IPS DF 4.7 (cell line): ENCODE results near the gene HEYL.

Source experiments
- DNase-seq: peaks from one replicate; pipeline ENCODE4 v3.0.0-alpha.2; 2013; ENCODE audit warnings: low spot score; ENCODE audit errors: extremely low read depth

Gene HEYL

GRCh38 chr1:39666772-39667171, 27.3 kb upstream of the HEYL start:
- DNase-seq = no peak

DNA sequence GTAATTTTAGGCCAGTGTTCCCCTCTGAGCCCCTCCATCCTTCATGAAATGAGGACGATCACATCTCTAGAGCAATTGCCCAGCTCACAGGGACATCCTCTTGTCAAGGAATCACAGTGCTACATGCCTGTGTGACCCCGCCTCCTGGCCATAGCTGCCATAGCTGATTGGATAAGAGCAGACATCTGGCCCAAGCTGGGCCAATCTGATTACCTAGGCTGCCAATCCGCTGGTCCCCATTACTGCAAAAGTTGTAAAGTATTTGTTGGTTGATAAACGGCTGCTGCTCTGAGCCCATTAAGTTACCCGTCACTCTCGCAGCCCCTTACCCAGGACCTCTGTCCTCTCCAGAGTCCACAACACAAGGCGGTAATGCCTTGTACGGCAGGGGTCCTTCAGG, 24.1 kb upstream of the HEYL start:
- DNase-seq = no peak

- DNase-seq = no peak
These were observed 23.4 kb upstream of the HEYL start for GRCh38 chr1:39662861-39663260.

DNA sequence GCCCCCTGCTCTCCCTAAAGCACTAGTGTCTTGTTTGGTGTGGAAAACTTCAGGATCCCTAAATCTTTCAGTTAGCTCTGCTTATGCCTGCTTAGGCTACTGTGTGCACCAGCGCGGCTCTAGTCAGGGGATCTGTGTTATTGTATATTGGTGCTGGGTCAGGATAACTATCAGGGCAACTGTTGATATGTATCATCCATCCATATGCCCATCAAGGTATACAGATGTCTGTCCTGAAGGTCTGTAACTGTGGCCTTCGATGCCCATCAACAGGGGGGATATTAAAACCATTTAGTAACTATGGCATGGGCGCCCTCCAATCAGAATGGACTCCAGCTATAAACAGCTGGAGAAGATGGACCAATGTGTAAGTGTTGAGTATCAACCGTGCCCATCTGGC, 20.1 kb upstream of the HEYL start:
- DNase-seq = no peak

- DNase-seq = no peak
These were observed 19.7 kb upstream of the HEYL start for GRCh38 chr1:39659110-39659509.

DNA sequence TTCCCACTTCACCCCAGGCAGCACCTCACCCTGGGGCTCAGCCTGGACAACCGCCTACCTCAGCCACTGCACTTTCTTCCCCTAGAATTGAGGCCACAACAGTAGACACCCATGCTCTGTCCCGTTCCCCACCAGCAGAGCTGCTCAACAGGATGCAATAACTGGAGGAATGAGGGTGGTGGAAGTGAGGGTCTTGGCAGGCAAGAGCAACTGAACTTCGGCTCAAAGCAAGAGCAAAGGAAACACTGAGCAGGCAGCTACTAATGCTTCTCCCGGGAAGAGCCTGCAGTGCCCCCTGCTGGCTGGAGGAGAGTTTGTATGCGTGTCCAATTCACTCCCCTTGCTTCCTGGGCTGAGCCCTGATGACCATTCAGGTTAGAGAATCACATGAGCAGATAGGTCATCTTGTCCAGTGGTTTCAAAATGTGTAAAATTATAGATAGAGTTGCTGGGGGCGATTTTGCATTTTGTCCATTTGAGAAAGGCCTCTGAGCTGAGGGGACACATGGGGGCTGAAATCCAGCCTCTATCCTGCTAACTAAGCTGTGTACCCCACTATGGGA, 18.6 kb upstream of the HEYL start:
- DNase-seq = no peak

DNA sequence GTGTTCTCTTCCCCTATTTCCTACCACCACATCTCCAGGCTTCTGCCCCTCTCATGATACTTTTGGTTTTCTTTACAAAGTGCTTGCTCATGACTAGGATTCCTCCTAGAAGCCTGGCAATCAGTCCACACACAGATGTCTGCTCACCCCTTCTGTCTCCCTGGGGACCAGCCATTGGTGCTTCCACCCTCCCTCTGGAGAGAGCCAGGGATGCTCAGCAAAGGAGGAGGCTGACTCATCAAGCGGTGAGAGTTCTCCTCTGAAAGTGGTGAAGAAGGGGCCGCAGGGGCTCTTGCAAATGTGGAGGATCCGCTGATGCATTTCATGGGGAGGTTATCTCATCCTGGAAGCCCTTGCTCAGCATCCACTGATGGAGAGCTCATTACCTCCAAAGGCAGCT, 18.0 kb upstream of the HEYL start:
- DNase-seq = no peak

- no peak for DNase-seq
These were observed 16.9 kb upstream of the HEYL start for GRCh38 chr1:39656391-39656790.

DNA sequence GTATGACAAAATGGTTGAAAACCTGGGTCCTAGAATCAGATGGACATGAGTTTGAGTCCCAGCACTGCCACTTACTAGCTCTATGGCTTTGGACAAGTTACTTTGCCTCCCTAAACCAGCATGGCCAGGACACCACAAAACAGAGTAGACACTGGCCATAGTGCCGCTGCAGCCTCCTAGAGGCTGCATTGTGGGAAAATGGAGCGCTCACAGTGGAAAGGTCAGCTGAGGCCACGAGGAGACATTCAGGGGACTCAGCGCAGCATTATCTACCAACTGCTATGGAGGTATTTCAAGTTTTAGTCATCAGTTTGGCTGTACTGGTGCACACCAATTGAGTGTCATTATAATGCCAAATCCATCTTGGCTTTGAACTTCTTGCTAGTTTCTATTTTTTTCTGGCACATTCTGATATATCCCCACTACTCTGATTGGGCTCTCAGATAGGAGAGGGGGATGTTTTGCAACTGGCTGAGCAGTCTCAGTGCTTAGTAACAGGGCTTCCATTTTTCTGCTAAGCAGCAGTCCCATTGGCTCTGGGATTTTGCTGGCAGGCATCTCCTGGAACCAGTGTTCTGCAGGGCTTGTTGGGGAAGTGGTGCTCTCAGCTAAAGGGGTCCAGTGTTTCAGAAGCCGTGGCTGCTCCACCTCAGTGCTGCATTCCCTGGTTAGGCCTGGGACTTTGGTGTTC, 16.3 kb upstream of the HEYL start:
- DNase-seq = no peak

GRCh38 chr1:39654291-39654690, 14.8 kb upstream of the HEYL start:
- DNase-seq = no peak

DNA sequence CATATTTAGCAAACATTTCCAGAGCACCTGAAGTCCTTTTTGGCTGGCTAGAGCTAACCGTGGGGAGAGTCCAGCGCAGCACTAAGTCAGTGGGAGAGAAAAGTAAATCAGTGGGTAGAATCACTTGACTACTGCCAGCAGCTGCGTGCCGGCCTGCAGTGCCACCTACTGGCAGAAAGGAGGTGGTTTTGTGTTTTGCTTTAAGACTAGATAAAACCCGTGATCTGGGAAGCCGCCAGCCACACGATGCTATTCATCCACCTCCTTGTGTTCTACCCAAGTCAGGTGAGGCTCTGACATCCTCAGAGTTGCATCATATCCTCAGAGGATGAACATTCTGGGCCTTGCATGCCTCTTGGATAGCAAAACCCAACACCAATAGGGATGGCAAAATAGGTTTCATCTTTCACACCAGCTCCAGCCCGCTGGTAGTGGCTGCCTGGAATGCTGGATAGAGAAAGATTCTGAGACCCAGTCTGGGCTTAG, 14.1 kb upstream of the HEYL start:
- DNase-seq = no peak

DNA sequence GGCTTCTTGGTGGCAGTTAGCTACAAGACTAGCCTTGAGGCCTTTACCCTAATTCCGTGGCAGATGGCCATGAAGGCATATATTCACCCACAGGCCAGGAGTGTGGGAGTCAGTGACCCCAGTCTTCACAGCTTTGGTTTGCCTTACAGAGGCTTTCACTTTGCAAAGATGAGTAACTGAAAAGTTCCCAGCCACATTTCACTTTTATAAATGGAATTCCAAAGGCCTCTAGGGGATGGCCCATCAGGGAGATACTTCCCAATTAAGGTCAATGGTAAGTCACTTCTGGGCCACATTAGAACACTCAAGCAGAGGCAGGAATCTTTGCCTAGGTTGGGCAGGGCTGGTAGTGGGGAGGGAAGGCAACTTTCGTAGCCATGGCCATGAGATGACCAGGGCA, 13.1 kb upstream of the HEYL start:
- DNase-seq = no peak

DNA sequence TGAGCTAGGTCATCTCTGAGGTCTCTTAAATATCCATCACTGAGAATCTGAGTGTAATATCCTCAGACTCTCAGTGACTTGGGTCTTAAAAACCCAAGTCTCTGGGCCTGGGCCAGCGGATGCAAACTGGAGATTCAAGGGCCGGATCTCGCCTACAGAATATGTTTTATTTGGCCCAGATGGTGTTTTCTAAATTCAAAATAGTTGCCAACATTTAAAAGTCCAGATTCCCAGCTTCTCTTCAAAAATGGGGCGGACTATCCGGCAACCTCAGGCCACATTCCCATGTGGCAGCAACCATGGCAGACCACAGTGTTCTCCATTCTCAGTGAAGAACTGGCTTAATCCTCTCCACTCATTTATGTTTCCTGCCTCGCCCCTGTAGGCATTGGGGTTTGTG, 12.7 kb upstream of the HEYL start:
- no peak for DNase-seq

DNA sequence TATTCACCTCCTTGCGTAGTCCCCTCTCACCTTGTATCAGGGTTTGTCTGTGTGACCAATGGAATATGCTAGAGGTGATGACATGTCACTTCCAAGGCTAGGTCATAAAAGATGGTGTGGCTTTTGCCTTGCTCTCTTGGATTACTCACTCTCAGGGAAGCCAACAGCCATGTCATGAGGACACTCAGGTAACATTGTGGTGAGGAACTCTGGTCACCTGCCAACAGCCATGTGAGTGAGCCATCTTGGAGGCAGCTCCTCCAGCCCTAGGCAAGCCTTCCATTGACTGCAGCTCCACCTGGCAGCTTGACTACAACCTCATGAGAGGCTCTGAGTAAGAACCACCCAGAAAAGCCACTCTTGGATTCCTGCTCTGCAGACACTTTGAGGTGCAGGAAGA, 11.0 kb upstream of the HEYL start:
- no peak for DNase-seq

DNA sequence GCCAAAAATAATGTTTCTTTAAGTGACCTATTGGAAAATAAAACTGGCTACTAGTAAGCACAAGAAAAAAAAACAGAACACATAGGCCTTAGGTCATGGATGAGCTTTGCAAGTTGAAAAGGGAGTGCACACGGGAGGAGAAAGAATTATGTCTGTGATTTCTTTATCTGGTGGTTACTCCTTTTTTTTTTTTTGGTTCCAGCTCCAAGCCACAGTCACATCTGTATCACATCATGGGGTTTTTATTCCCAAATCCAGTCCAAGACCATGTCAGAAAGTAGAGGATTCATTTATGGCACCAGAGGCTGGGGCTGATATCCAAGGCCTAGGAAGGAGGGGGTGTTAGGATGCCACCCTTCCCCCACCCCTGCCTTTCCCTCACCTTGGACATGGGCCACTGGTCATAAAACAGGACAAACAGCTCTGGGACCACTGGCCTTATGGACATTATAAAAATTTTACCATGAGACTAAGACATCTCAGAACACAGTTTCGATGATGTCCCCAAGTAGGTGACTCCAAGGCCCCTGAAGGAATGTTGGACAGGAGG, 10.3 kb upstream of the HEYL start:
- DNase-seq = no peak

- DNase-seq = no peak
These were observed 9.1 kb upstream of the HEYL start for GRCh38 chr1:39648496-39648895.

- DNase-seq = no peak
These were observed 7.8 kb upstream of the HEYL start for GRCh38 chr1:39647247-39647646.

- DNase-seq = no peak
These were observed 7.0 kb upstream of the HEYL start for GRCh38 chr1:39646232-39647081.

GRCh38 chr1:39645411-39646043, 6.1 kb upstream of the HEYL start:
- DNase-seq = no peak

- no peak for DNase-seq
These were observed 4.3 kb upstream of the HEYL start for GRCh38 chr1:39643705-39644104.

DNA sequence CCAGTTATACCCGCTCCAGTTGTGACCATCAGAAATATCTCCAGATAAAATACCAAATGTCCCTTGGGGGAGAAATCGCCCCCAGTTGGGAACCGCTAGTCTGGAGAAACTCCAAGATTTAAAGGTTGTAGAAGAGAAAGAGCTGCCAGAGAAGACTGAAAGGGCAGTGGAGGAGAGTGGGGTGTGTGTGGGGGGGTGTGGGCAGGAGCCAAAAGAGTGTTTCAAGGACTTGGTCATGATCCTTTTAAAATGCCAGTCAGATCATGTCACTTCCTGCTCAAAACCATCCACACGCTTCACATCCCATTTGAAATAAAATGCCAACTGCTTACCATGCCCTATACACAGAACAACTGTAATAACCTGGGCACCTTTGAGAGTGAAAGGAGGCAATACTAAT, 3.4 kb upstream of the HEYL start:
- no peak for DNase-seq

GRCh38 chr1:39640861-39641260, 1.4 kb upstream of the HEYL start:
- DNase-seq = no peak
